ENCODE data around the gene KRT1. TPM values are rescaled to one million over a fixed set of nuclear protein-coding genes. Genes with fewer than 3 reads are reported as not detected.

The KRT1 gene
- total and polyA plus RNA-seq, 2 experiments from 2014 or later = 0.13 TPM; not detected in 1

DNA sequence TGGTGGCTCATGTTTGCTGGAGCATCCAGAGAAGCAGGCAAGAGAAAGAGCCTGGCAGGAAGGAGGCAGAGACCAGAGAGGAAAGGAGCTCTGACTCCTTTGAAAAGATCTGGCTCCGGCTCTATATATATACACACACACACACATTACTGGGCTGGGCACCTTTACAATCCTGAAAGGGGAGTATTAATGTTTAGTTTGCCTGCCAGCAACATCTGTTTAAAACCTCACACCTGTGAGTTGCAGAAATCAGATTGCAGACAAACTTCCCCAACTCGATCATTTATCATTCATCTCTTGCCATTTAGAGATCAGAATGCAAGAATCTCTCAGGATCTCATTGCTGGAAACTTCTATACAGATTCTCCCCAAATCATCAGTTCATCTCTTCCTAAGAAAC lies 23.2 kb upstream of the KRT1 start, which contains the start of gene KRT77:
Gene KRT77 (minus strand): TSS at position 101 of the 400 bp plus-strand sequence. CDS start 90 bp downstream, at position 11.
- Histone ChIP-seq H2AFZ (no peak within 1 kb of the TSS), H3K27ac (no peak within 1 kb of the TSS), H3K4me1 (ENCODE audit: insufficient read depth) (no peaks in the 10 kb centered on the region), H3K4me2 (no peak within 1 kb of the TSS), H3K79me2 (no peaks in the 10 kb centered on the region), H3K9me2 (replicated peaks; ENCODE audit: insufficient read depth) (no peaks in the 10 kb centered on the region), H3K9me3 (ENCODE audit: low read depth) (no peaks in the 10 kb centered on the region), H3K4me3 (no peak within 1 kb of the TSS), H3K27me3 (peaks cover 15% of the 10 kb centered on the region), H4K20me1 (ENCODE audit: insufficient read depth, poor library complexity, severe bottlenecking) (no peaks in the 10 kb centered on the region), H3K36me3 (replicated peaks; ENCODE audit: insufficient read depth, low read depth) (no peaks in the 10 kb centered on the region)
- 90% methylated on average over 2 of the region's 2 CpGs for WGBS (ENCODE audit: low lambda C conversion rate, missing lambda C conversion rate)
- TF ChIP-seq EZH2 (IDR thresholded peaks at IDR 0.05; ENCODE audit: borderline replicate concordance) (no peak), EZH2phosphoT487 (IDR thresholded peaks at IDR 0.05; ENCODE audit: low read depth, severe bottlenecking, unreplicated experiment) (no peak)
- TF ChIP-seq, protein P1, sequence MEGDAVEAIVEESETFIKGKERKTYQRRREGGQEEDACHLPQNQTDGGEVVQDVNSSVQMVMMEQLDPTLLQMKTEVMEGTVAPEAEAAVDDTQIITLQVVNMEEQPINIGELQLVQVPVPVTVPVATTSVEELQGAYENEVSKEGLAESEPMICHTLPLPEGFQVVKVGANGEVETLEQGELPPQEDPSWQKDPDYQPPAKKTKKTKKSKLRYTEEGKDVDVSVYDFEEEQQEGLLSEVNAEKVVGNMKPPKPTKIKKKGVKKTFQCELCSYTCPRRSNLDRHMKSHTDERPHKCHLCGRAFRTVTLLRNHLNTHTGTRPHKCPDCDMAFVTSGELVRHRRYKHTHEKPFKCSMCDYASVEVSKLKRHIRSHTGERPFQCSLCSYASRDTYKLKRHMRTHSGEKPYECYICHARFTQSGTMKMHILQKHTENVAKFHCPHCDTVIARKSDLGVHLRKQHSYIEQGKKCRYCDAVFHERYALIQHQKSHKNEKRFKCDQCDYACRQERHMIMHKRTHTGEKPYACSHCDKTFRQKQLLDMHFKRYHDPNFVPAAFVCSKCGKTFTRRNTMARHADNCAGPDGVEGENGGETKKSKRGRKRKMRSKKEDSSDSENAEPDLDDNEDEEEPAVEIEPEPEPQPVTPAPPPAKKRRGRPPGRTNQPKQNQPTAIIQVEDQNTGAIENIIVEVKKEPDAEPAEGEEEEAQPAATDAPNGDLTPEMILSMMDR (IDR thresholded peaks at IDR 0.05; ENCODE audit: poor library complexity) = no peak
- no peak for DNase-seq (ENCODE audit: low spot score)

DNA sequence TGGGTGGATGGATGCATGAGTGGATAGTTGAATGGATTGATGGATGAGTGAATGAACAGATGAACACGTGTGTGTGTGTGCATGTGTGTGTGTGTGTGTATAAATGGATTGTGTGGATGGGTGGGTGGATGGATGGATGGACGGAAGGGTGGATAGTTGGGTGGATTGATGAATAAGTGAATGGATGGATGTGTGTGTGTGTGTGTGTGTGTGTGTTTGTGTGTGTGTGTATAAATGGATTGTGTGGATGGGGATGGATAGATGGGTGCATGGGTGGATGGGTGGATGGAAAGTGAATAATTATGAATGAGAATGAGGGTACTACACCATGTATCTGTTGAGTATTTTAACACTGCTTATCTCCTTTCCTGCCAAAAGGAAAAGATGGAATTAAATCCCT lies 22.1 kb upstream of the KRT1 start:
- H3K4me2 ChIP-seq = no peak overlapping the region
- no peaks in the 10 kb centered on the region for H3K36me3 ChIP-seq (replicated peaks; ENCODE audit: insufficient read depth, low read depth)
- H3K9me3 ChIP-seq (ENCODE audit: low read depth) = no peaks in the 10 kb centered on the region
- H3K27ac ChIP-seq = no peak overlapping the region
- H3K4me3 ChIP-seq = no peak overlapping the region
- no peaks in the 10 kb centered on the region for H3K79me2 ChIP-seq
- H4K20me1 ChIP-seq (ENCODE audit: insufficient read depth, poor library complexity, severe bottlenecking) = no peaks in the 10 kb centered on the region
- DNase-seq (ENCODE audit: low spot score) = no peak
- WGBS (ENCODE audit: low lambda C conversion rate, missing lambda C conversion rate) = 81% methylated on average over 2 of the region's 2 CpGs
- H3K9me2 ChIP-seq (replicated peaks; ENCODE audit: insufficient read depth) = no peaks in the 10 kb centered on the region
- TF ChIP-seq, protein P1 (IDR thresholded peaks at IDR 0.05; ENCODE audit: poor library complexity) = no peak
- no peak for TF ChIP-seq EZH2phosphoT487 (IDR thresholded peaks at IDR 0.05; ENCODE audit: low read depth, severe bottlenecking, unreplicated experiment)
- TF ChIP-seq EZH2 (IDR thresholded peaks at IDR 0.05; ENCODE audit: borderline replicate concordance) = no peak
- H3K27me3 ChIP-seq = peaks cover 22% of the 10 kb centered on the region
- H3K4me1 ChIP-seq (ENCODE audit: insufficient read depth) = no peaks in the 10 kb centered on the region
- no peak overlapping the region for H2AFZ ChIP-seq

DNA sequence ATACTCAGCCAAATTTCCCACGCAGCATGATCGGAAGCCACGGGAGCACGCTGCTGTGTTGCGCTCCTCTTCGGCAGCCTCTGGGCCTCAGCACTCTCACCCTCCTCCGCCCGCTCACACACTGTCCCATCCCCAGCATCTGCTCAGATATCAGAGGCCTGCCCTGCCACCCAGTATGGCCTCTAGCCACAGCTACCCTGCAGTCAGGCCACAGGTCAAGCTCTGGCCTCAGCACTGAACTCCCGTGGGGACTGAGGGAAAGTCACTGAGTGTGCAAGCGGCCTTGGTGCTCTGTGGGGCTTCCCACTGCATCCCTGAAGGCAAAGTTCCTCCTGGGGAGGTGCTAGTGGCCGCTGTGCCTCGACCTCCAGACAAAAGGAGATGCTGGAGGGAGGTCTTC lies 21.1 kb upstream of the KRT1 start:
- H3K36me3 ChIP-seq (replicated peaks; ENCODE audit: insufficient read depth, low read depth) = no peaks in the 10 kb centered on the region
- H3K27me3 ChIP-seq = peaks cover 21% of the 10 kb centered on the region
- DNase-seq (ENCODE audit: low spot score) = no peak
- no peaks in the 10 kb centered on the region for H4K20me1 ChIP-seq (ENCODE audit: insufficient read depth, poor library complexity, severe bottlenecking)
- 88% methylated on average over 12 of the region's 12 CpGs for WGBS (ENCODE audit: low lambda C conversion rate, missing lambda C conversion rate)
- H3K9me2 ChIP-seq (replicated peaks; ENCODE audit: insufficient read depth) = no peaks in the 10 kb centered on the region
- H3K27ac ChIP-seq = no peak overlapping the region
- no peak for TF ChIP-seq EZH2phosphoT487 (IDR thresholded peaks at IDR 0.05; ENCODE audit: low read depth, severe bottlenecking, unreplicated experiment)
- TF ChIP-seq, protein P1 (IDR thresholded peaks at IDR 0.05; ENCODE audit: poor library complexity) = no peak
- no peak for TF ChIP-seq EZH2 (IDR thresholded peaks at IDR 0.05; ENCODE audit: borderline replicate concordance)
- no peaks in the 10 kb centered on the region for H3K79me2 ChIP-seq
- H2AFZ ChIP-seq = no peak overlapping the region
- H3K4me1 ChIP-seq (ENCODE audit: insufficient read depth) = no peaks in the 10 kb centered on the region
- H3K4me2 ChIP-seq = no peak overlapping the region
- H3K9me3 ChIP-seq (ENCODE audit: low read depth) = no peaks in the 10 kb centered on the region
- H3K4me3 ChIP-seq = no peak overlapping the region

DNA sequence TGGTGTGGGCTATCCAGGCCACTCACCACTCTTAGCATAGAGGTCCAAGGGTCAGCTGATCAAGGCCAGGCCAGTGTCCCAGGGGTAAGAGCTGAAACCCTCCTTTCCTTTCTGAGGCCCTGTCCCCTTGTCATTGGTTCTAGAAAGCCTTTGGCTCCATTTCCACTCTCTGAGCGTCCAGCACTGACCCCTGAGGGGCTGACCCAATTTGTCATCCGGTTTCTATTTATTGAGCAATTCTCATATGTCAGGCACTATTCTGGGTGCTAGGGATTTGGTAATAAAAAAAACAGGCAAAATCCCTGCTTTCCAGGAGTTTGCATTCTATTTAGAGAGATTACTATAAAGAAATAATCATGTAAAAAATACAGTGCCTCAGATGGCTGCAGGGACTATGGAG lies 19.8 kb upstream of the KRT1 start:
- no peaks in the 10 kb centered on the region for H3K9me2 ChIP-seq (replicated peaks; ENCODE audit: insufficient read depth)
- WGBS (ENCODE audit: low lambda C conversion rate, missing lambda C conversion rate) = 93% methylated on average over 2 of the region's 2 CpGs
- no peak overlapping the region for H3K4me3 ChIP-seq
- no peaks in the 10 kb centered on the region for H4K20me1 ChIP-seq (ENCODE audit: insufficient read depth, poor library complexity, severe bottlenecking)
- H3K27me3 ChIP-seq = peaks cover 20% of the 10 kb centered on the region
- H3K4me1 ChIP-seq (ENCODE audit: insufficient read depth) = no peaks in the 10 kb centered on the region
- H3K27ac ChIP-seq = no peak overlapping the region
- no peak for DNase-seq (ENCODE audit: low spot score)
- no peak overlapping the region for H3K4me2 ChIP-seq
- no peaks in the 10 kb centered on the region for H3K36me3 ChIP-seq (replicated peaks; ENCODE audit: insufficient read depth, low read depth)
- no peak overlapping the region for H2AFZ ChIP-seq
- H3K9me3 ChIP-seq (ENCODE audit: low read depth) = no peaks in the 10 kb centered on the region
- TF ChIP-seq, protein P1 (IDR thresholded peaks at IDR 0.05; ENCODE audit: poor library complexity) = no peak
- TF ChIP-seq EZH2 (IDR thresholded peaks at IDR 0.05; ENCODE audit: borderline replicate concordance) (no peak), EZH2phosphoT487 (IDR thresholded peaks at IDR 0.05; ENCODE audit: low read depth, severe bottlenecking, unreplicated experiment) (no peak)
- H3K79me2 ChIP-seq = no peaks in the 10 kb centered on the region
